DND-41 (cell line): Measurements from ENCODE around the gene ZNF888.
"Not testable (repeated sequence)": the region's sequence is repeated elsewhere in the genome, so short reads cannot be mapped to it uniquely, and the experiment has no call there.

Experiments used
- ATAC-seq: fragments of 200-7000 bp; cut with Tn5 transposase; 3 replicates; pipeline ENCODE4 v1.9.1; 2021; ENCODE audit warnings: low read depth; ENCODE audit not compliant: insufficient read depth
- DNase-seq: peaks from one replicate; pipeline ENCODE4 v3.0.0-alpha.2; 2020
- H2AFZ ChIP-seq: 2 replicates; pipeline ENCODE4 v1.6.0; 2012; ENCODE audit warnings: low read depth, low read length
- H3K27ac ChIP-seq: 2 replicates; pipeline ENCODE4 v1.5.1; 2012; ENCODE audit warnings: low read length, inconsistent platforms
- H3K27me3 ChIP-seq: fragments of 200-600 bp; sonication (generic); 2 replicates; pipeline ENCODE4 v1.6.0; 2012; ENCODE audit warnings: low read length, mild to moderate bottlenecking, inconsistent platforms; ENCODE audit not compliant: insufficient read depth, poor library complexity
- H3K36me3 ChIP-seq: 2 replicates; pipeline ENCODE4 v1.5.1; 2012; ENCODE audit warnings: low read length, inconsistent platforms; ENCODE audit not compliant: insufficient read depth
- H3K4me1 ChIP-seq: 2 replicates; pipeline ENCODE4 v1.5.1; 2012; ENCODE audit warnings: mild to moderate bottlenecking, low read length; ENCODE audit not compliant: insufficient read depth
- H3K4me2 ChIP-seq: 2 replicates; pipeline ENCODE4 v1.6.0; 2012; ENCODE audit warnings: mild to moderate bottlenecking, moderate library complexity, low read length, inconsistent platforms; ENCODE audit not compliant: insufficient read depth
- H3K4me3 ChIP-seq, 2 experiments: fragments of 200-600 bp in 1 of 2; shearing (Covaris generic) in 1 of 2; 2 replicates each; pipeline ENCODE4 v1.5.1; 2012 to 2016; ENCODE audit warnings: inconsistent platforms in 2 of 2, low read length in 2 of 2, mild to moderate bottlenecking in 2 of 2, low read depth in 1 of 2, moderate library complexity in 1 of 2
- H3K79me2 ChIP-seq: 2 replicates; pipeline ENCODE4 v1.6.0; 2012; ENCODE audit warnings: low read length, inconsistent platforms; ENCODE audit not compliant: insufficient read depth
- H3K9ac ChIP-seq: 2 replicates; pipeline ENCODE4 v1.6.0; 2012; ENCODE audit warnings: low read depth, mild to moderate bottlenecking, inconsistent platforms, low read length, moderate library complexity
- H3K9me3 ChIP-seq: 2 replicates; pipeline ENCODE4 v1.5.1; 2012; ENCODE audit warnings: low read length, moderate library complexity, mild to moderate bottlenecking, inconsistent platforms; ENCODE audit not compliant: insufficient read depth, severe bottlenecking
- H4K20me1 ChIP-seq: 2 replicates; pipeline ENCODE4 v1.6.0; 2012; ENCODE audit warnings: low read length; ENCODE audit not compliant: insufficient read depth

ZNF888 gene

GRCh38 chr19:52856540-52857377 lies 66.5 kb downstream of the ZNF888 start:
- peak overlapping the region; percentile 78 to 92 for H3K4me3 ChIP-seq
- H3K79me2 ChIP-seq = peaks cover 33% of the 10 kb centered on the region
- H3K9me3 ChIP-seq, H3K27me3 ChIP-seq, H4K20me1 ChIP-seq: not testable (repeated sequence)
- peak overlapping the region; percentile 98 for H3K4me2 ChIP-seq
- ATAC-seq (peak; percentile 32), DNase-seq (peak; percentile 23)
- peak overlapping the region; percentile 65 for H3K9ac ChIP-seq
- peaks cover 23% of the 10 kb centered on the region for H3K4me1 ChIP-seq
- peak overlapping the region; percentile 84 for H3K27ac ChIP-seq
- peak overlapping the region; percentile 84 for H2AFZ ChIP-seq
- peaks cover 23% of the 10 kb centered on the region for H3K36me3 ChIP-seq
